Fibroblast of lung (primary cell): Measurements from ENCODE around the gene AGK.

Source experiments
- EZH2 ChIP-seq: IDR thresholded peaks from 2 replicates; pipeline ENCODE4 v1.5.1; 2012; ENCODE audit warnings: low read length, control low read depth, mild to moderate bottlenecking; ENCODE audit errors: missing control alignments
- TF ChIP-seq, protein P1 (sequence below), 2 donors: IDR thresholded peaks in 1 of 2; conservative IDR thresholded peaks in 1 of 2; 1 replicate in 1 of 2; 2 replicates in 1 of 2; pipeline ENCODE4 v1.5.1; 2011 to 2012; ENCODE audit warnings: low read length in 2 of 2, control low read depth in 1 of 2, inconsistent platforms in 1 of 2, low read depth in 1 of 2, mild to moderate bottlenecking in 1 of 2

DNA sequence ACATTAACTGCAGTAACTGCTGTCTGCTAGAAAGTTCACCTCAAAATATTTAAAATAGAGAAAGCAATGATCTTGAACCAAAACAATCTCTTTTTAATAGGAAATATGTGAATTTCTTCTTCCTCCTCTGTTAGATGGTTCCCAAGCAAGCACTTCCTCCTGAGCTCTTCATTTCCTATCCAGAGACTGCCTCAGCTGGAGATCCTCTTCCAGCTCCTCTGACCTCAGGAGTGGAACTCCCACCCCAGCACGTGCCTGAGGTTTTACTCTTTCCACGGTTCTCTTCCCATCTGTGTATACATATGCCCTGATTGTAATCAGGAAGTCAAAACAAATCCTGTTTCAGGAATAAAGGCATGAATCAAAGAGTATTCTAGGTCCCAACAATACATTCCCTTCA is 145.1 kb downstream of the AGK start:
- TF ChIP-seq, protein P1, sequence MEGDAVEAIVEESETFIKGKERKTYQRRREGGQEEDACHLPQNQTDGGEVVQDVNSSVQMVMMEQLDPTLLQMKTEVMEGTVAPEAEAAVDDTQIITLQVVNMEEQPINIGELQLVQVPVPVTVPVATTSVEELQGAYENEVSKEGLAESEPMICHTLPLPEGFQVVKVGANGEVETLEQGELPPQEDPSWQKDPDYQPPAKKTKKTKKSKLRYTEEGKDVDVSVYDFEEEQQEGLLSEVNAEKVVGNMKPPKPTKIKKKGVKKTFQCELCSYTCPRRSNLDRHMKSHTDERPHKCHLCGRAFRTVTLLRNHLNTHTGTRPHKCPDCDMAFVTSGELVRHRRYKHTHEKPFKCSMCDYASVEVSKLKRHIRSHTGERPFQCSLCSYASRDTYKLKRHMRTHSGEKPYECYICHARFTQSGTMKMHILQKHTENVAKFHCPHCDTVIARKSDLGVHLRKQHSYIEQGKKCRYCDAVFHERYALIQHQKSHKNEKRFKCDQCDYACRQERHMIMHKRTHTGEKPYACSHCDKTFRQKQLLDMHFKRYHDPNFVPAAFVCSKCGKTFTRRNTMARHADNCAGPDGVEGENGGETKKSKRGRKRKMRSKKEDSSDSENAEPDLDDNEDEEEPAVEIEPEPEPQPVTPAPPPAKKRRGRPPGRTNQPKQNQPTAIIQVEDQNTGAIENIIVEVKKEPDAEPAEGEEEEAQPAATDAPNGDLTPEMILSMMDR (conservative IDR thresholded peaks at IDR 0.05 in 1 of 2, IDR thresholded peaks at IDR 0.05 in 1 of 2; ENCODE audit: low read depth in 1 of 2, low read length in 2 of 2): no peak
- TF ChIP-seq EZH2: no peak
